ENCODE data around the gene AUTS2. TPM values are rescaled to one million over a fixed set of nuclear protein-coding genes. Genes with fewer than 3 reads are reported as not detected.

AUTS2 gene
- total and polyA plus RNA-seq, 7 experiments from 2014 or later = 0.40 to 31.7 (median 4.2) TPM

- no peak overlapping the region for H3K4me3 ChIP-seq (ENCODE audit: low read length)
- Mint-ChIP-seq H3K27ac (no peak overlapping the region), H3K36me3 (no peaks in the 10 kb centered on the region), H3K9me3 (peaks cover 0 to 4% (median 0%) of the 10 kb centered on the region in 11 donors), H3K4me1 (no peaks in the 10 kb centered on the region), H3K27me3 (peaks cover 0 to 7% (median 3%) of the 10 kb centered on the region in 5 donors), H3K4me3 (no peak overlapping the region)
- H3K9me3 ChIP-seq (ENCODE audit: control insufficient read depth in 2 of 3, low read length in 3 of 3) = no peaks in the 10 kb centered on the region
- intact Hi-C loops (cut with micrococcal nuclease) = no loop called here
- H3K27me3 ChIP-seq (ENCODE audit: control insufficient read depth in 2 of 2, insufficient read depth in 2 of 2, low read length in 2 of 2) = no peaks in the 10 kb centered on the region
- no peak overlapping the region for H3K27ac ChIP-seq (ENCODE audit: low read depth, low read length)
- H3K36me3 ChIP-seq (ENCODE audit: control insufficient read depth in 2 of 3, insufficient read depth in 3 of 3, low read length in 3 of 3) = no peaks in the 10 kb centered on the region
- ATAC-seq = no peak
- POLR2A ChIA-PET = no interaction called here
- CTCF ChIA-PET = no interaction called here
- DNase-seq = no peak
- H3K4me1 ChIP-seq (ENCODE audit: control insufficient read depth in 2 of 2, insufficient read depth in 2 of 2, low read length in 2 of 2) = no peaks in the 10 kb centered on the region
These were observed 258.7 kb downstream of the AUTS2 start for GRCh38 chr7:69857014-69857413.

GRCh38 chr7:69858471-69858870 lies 260.2 kb downstream of the AUTS2 start:
- no peaks in the 10 kb centered on the region for H3K27me3 ChIP-seq (ENCODE audit: control insufficient read depth in 2 of 2, insufficient read depth in 2 of 2, low read length in 2 of 2)
- no peak overlapping the region for H3K4me3 ChIP-seq (ENCODE audit: low read length)
- H3K4me1 Mint-ChIP-seq = no peaks in the 10 kb centered on the region
- ChIA-PET CTCF (no interaction called here), POLR2A (no interaction called here)
- no peak for ATAC-seq
- H3K9me3 Mint-ChIP-seq = peaks cover 0 to 4% (median 0%) of the 10 kb centered on the region in 11 donors
- peaks cover 0 to 7% (median 3%) of the 10 kb centered on the region in 5 donors for H3K27me3 Mint-ChIP-seq
- no peak overlapping the region for H3K27ac ChIP-seq (ENCODE audit: low read depth, low read length)
- DNase-seq = no peak
- intact Hi-C loops (cut with micrococcal nuclease) = no loop called here
- H3K27ac Mint-ChIP-seq = no peak overlapping the region
- no peaks in the 10 kb centered on the region for H3K36me3 Mint-ChIP-seq
- H3K36me3 ChIP-seq (ENCODE audit: control insufficient read depth in 2 of 3, insufficient read depth in 3 of 3, low read length in 3 of 3) = no peaks in the 10 kb centered on the region
- no peaks in the 10 kb centered on the region for H3K9me3 ChIP-seq (ENCODE audit: control insufficient read depth in 2 of 3, low read length in 3 of 3)
- H3K4me3 Mint-ChIP-seq = no peak overlapping the region
- no peaks in the 10 kb centered on the region for H3K4me1 ChIP-seq (ENCODE audit: control insufficient read depth in 2 of 2, insufficient read depth in 2 of 2, low read length in 2 of 2)

DNA sequence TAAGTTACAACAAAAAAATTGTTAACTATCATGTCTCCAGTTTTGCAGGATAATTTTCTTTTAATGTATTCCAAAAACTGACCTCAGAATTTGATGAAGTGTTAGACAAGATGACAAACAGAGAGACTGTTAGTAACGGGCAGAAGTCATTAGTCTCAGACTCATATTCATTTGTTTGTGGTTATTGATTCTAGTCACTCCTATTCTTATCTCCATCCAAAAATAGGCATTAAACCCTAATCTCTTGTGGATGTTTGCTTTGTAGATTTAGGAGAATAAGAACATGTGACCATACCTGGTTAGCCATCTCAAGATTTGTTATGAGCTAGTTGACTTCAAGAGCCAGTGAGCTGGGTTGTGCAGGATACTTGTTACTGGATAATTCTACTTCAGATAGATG lies 261.1 kb downstream of the AUTS2 start:
- no peak overlapping the region for H3K27ac ChIP-seq (ENCODE audit: low read depth, low read length)
- Mint-ChIP-seq H3K9me3 (peaks cover 0 to 4% (median 0%) of the 10 kb centered on the region in 11 donors), H3K27ac (no peak overlapping the region), H3K27me3 (peaks cover 0 to 7% (median 3%) of the 10 kb centered on the region in 5 donors), H3K4me3 (no peak overlapping the region), H3K4me1 (no peaks in the 10 kb centered on the region), H3K36me3 (no peaks in the 10 kb centered on the region)
- no peaks in the 10 kb centered on the region for H3K36me3 ChIP-seq (ENCODE audit: control insufficient read depth in 2 of 3, insufficient read depth in 3 of 3, low read length in 3 of 3)
- DNase-seq (no peak), ATAC-seq (no peak)
- H3K27me3 ChIP-seq (ENCODE audit: control insufficient read depth in 2 of 2, insufficient read depth in 2 of 2, low read length in 2 of 2) = no peaks in the 10 kb centered on the region
- no peak overlapping the region for H3K4me3 ChIP-seq (ENCODE audit: low read length)
- H3K4me1 ChIP-seq (ENCODE audit: control insufficient read depth in 2 of 2, insufficient read depth in 2 of 2, low read length in 2 of 2) = no peaks in the 10 kb centered on the region
- POLR2A ChIA-PET = no interaction called here
- CTCF ChIA-PET = no interaction called here
- intact Hi-C loops (cut with micrococcal nuclease) = no loop called here
- H3K9me3 ChIP-seq (ENCODE audit: control insufficient read depth in 2 of 3, low read length in 3 of 3) = no peaks in the 10 kb centered on the region

DNA sequence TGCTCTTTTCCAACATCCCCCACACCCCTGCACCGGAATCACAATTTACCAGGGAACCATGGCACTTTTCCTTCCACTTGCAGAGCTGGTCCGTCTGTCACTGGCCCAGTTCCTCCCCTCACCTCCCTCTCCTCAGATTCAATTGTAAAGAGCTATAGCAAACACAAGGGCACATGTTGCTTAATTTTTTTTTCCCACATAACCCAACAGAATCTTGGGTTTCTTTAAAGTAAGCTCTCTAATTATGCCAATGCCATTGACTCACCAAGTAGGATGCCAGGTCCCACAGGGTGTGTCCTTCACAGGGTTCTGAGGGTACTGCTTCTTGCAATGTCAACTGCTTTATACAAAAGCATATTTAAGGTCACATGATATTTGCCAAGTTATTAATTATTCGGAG lies 262.2 kb downstream of the AUTS2 start:
- no peak overlapping the region for H3K27ac ChIP-seq (ENCODE audit: low read depth, low read length)
- ChIA-PET POLR2A (no interaction called here), CTCF (no interaction called here)
- intact Hi-C loops (cut with micrococcal nuclease) = no loop called here
- Mint-ChIP-seq H3K36me3 (no peaks in the 10 kb centered on the region), H3K4me1 (no peaks in the 10 kb centered on the region), H3K27ac (no peak overlapping the region), H3K9me3 (peaks cover 0 to 4% (median 0%) of the 10 kb centered on the region in 11 donors), H3K4me3 (no peak overlapping the region), H3K27me3 (peaks cover 0 to 7% (median 3%) of the 10 kb centered on the region in 5 donors)
- no peaks in the 10 kb centered on the region for H3K9me3 ChIP-seq (ENCODE audit: control insufficient read depth in 2 of 3, low read length in 3 of 3)
- no peak overlapping the region for H3K4me3 ChIP-seq (ENCODE audit: low read length)
- no peaks in the 10 kb centered on the region for H3K36me3 ChIP-seq (ENCODE audit: control insufficient read depth in 2 of 3, insufficient read depth in 3 of 3, low read length in 3 of 3)
- ATAC-seq (no peak), DNase-seq (no peak)
- no peaks in the 10 kb centered on the region for H3K4me1 ChIP-seq (ENCODE audit: control insufficient read depth in 2 of 2, insufficient read depth in 2 of 2, low read length in 2 of 2)
- H3K27me3 ChIP-seq (ENCODE audit: control insufficient read depth in 2 of 2, insufficient read depth in 2 of 2, low read length in 2 of 2) = no peaks in the 10 kb centered on the region

DNA sequence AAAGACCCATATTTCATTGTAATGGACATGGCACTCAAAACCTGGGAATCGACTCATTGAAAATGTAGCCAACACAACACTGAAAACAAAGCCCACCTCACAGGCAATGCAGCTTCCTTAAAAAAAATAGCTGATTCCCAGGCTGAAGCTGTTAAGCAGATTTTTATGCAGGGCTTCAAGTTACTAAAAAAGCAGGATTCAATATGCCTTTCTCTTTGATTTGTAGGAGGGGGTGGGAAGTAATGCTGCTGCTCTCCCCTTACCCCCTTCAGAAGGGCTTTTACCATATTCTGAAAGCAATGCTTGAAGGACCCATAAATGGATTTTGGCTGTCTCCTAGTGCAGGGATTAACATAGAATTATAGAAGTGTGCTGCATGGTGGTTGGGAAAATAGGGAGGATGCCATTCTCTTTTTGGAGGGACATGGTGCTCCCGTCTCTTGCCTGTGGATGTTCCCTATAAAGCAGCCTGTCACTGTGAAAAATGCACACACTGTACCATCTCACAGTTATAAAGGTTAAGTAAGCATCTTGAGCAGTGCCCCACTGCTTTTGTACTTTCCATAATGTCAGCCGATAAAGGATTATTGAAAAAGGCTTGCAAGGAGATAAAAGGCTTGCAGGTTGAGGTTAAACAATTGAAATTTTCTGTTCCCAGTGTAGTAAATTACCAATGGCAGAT lies 262.8 kb downstream of the AUTS2 start:
- peaks cover 0 to 7% (median 3%) of the 10 kb centered on the region in 5 donors for H3K27me3 Mint-ChIP-seq
- CTCF ChIA-PET = no interaction called here

GRCh38 chr7:69862413-69863064 lies 264.3 kb downstream of the AUTS2 start:
- Mint-ChIP-seq H3K36me3 (no peaks in the 10 kb centered on the region), H3K27ac (no peak overlapping the region), H3K4me3 (no peak overlapping the region), H3K27me3 (peaks cover 0 to 7% (median 3%) of the 10 kb centered on the region in 5 donors), H3K9me3 (peaks cover 0 to 4% (median 0%) of the 10 kb centered on the region in 11 donors), H3K4me1 (no peaks in the 10 kb centered on the region)
- Histone ChIP-seq H3K4me1 (ENCODE audit: control insufficient read depth in 2 of 2, insufficient read depth in 2 of 2, low read length in 2 of 2) (no peaks in the 10 kb centered on the region), H3K9me3 (ENCODE audit: control insufficient read depth in 2 of 3, low read length in 3 of 3) (no peaks in the 10 kb centered on the region), H3K4me3 (ENCODE audit: low read length) (no peak overlapping the region), H3K27ac (ENCODE audit: low read depth, low read length) (no peak overlapping the region), H3K36me3 (ENCODE audit: control insufficient read depth in 2 of 3, insufficient read depth in 3 of 3, low read length in 3 of 3) (no peaks in the 10 kb centered on the region), H3K27me3 (ENCODE audit: control insufficient read depth in 2 of 2, insufficient read depth in 2 of 2, low read length in 2 of 2) (no peaks in the 10 kb centered on the region)
- intact Hi-C loops (cut with micrococcal nuclease) = no loop called here
- DNase-seq (no peak), ATAC-seq (no peak)
- POLR2A ChIA-PET = no interaction called here
- CTCF ChIA-PET = no interaction called here

More for the DNA sequence above, 262.8 kb downstream of the AUTS2 start:
- Histone ChIP-seq H3K27me3 (ENCODE audit: control insufficient read depth in 2 of 2, insufficient read depth in 2 of 2, low read length in 2 of 2) (no peaks in the 10 kb centered on the region), H3K27ac (ENCODE audit: low read depth, low read length) (no peak overlapping the region), H3K4me1 (ENCODE audit: control insufficient read depth in 2 of 2, insufficient read depth in 2 of 2, low read length in 2 of 2) (no peaks in the 10 kb centered on the region), H3K4me3 (ENCODE audit: low read length) (no peak overlapping the region), H3K9me3 (ENCODE audit: control insufficient read depth in 2 of 3, low read length in 3 of 3) (no peaks in the 10 kb centered on the region), H3K36me3 (ENCODE audit: control insufficient read depth in 2 of 3, insufficient read depth in 3 of 3, low read length in 3 of 3) (no peaks in the 10 kb centered on the region)
- Mint-ChIP-seq H3K9me3 (peaks cover 0 to 4% (median 0%) of the 10 kb centered on the region in 11 donors), H3K36me3 (no peaks in the 10 kb centered on the region), H3K27ac (no peak overlapping the region), H3K4me3 (no peak overlapping the region), H3K4me1 (no peaks in the 10 kb centered on the region)
- POLR2A ChIA-PET = no interaction called here
- no peak for ATAC-seq
- DNase-seq = no peak
- intact Hi-C loops (cut with micrococcal nuclease) = no loop called here

GRCh38 chr7:69864274-69864673 lies 266.0 kb downstream of the AUTS2 start:
- CTCF ChIA-PET = no interaction called here
- intact Hi-C loops (cut with micrococcal nuclease) = no loop called here

More at GRCh38 chr7:69864274-69864673, 266.0 kb downstream of the AUTS2 start:
- Histone ChIP-seq H3K4me1 (ENCODE audit: control insufficient read depth in 2 of 2, insufficient read depth in 2 of 2, low read length in 2 of 2) (no peaks in the 10 kb centered on the region), H3K27ac (ENCODE audit: low read depth, low read length) (no peak overlapping the region), H3K36me3 (ENCODE audit: control insufficient read depth in 2 of 3, insufficient read depth in 3 of 3, low read length in 3 of 3) (no peaks in the 10 kb centered on the region), H3K27me3 (ENCODE audit: control insufficient read depth in 2 of 2, insufficient read depth in 2 of 2, low read length in 2 of 2) (no peaks in the 10 kb centered on the region), H3K4me3 (ENCODE audit: low read length) (no peak overlapping the region), H3K9me3 (ENCODE audit: control insufficient read depth in 2 of 3, low read length in 3 of 3) (no peaks in the 10 kb centered on the region)
- Mint-ChIP-seq H3K27me3 (peaks cover 0 to 4% (median 3%) of the 10 kb centered on the region in 5 donors), H3K36me3 (no peaks in the 10 kb centered on the region), H3K4me1 (no peaks in the 10 kb centered on the region), H3K4me3 (no peak overlapping the region), H3K27ac (no peak overlapping the region), H3K9me3 (peaks cover 0 to 4% (median 0%) of the 10 kb centered on the region in 11 donors)
- ATAC-seq (no peak), DNase-seq (no peak)
- POLR2A ChIA-PET = no interaction called here

Data from naive thymus-derived CD4-positive, alpha-beta T cell (primary cell).